HL-60 (cell line): ENCODE data around the gene NHSL1.

Experiments used
- CTCF ChIP-seq: IDR thresholded peaks from one replicate; pipeline ENCODE4 v1.5.1; 2011; ENCODE audit warnings: low read length, control low read depth, inconsistent platforms; ENCODE audit not compliant: insufficient read depth
- POLR2AphosphoS5 ChIP-seq: IDR thresholded peaks from 2 replicates; pipeline ENCODE4 v1.6.1; 2012; ENCODE audit warnings: low read depth

- TF ChIP-seq CTCF = no peak
- no peak for TF ChIP-seq POLR2AphosphoS5
These were observed 58.4 kb downstream of the NHSL1 start for GRCh38 chr6:138440758-138441357.
